IgD-negative memory B cell (primary cell): ENCODE data around the gene NKPD1. TPM values are rescaled to one million over a fixed set of nuclear protein-coding genes. Genes with fewer than 3 reads are reported as not detected.

Source experiments
- H3K27ac Mint-ChIP-seq, 3 donors: one replicate each; pipeline ENCODE4 v1.8.0; 2020 to 2022; ENCODE audit warnings: mild to moderate bottlenecking in 3 of 3, mixed read lengths in 3 of 3, moderate library complexity in 1 of 3
- H3K27me3 Mint-ChIP-seq: one replicate; pipeline ENCODE4 v1.8.0; 2021; ENCODE audit warnings: mixed read lengths
- H3K36me3 Mint-ChIP-seq: one replicate; pipeline ENCODE4 v1.8.0; 2020; ENCODE audit warnings: mild to moderate bottlenecking, mixed read lengths
- H3K4me1 Mint-ChIP-seq, 3 donors: one replicate each; pipeline ENCODE4 v1.8.0; 2020 to 2022; ENCODE audit warnings: mixed read lengths in 3 of 3, mild to moderate bottlenecking in 1 of 3
- H3K4me3 Mint-ChIP-seq, 4 donors: one replicate each; pipeline ENCODE4 v1.8.0; 2020 to 2022; ENCODE audit warnings: mild to moderate bottlenecking in 4 of 4, mixed read lengths in 4 of 4, moderate library complexity in 3 of 4
- H3K9me3 Mint-ChIP-seq, 3 donors: one replicate each; pipeline ENCODE4 v1.8.0; 2020 to 2021; ENCODE audit warnings: mixed read lengths in 3 of 3, mild to moderate bottlenecking in 1 of 3
- polyA plus RNA-seq: library from polyadenylated mRNA; unstranded; fragments of 300-500 nt; fragmentation: Illumina TruSeq; gene quantifications from one replicate; pipeline ENCODE4 v1.2.3, GENCODE V29; 2021

Gene NKPD1
- polyA plus RNA-seq, 1 donor from 2014 or later = not detected

DNA sequence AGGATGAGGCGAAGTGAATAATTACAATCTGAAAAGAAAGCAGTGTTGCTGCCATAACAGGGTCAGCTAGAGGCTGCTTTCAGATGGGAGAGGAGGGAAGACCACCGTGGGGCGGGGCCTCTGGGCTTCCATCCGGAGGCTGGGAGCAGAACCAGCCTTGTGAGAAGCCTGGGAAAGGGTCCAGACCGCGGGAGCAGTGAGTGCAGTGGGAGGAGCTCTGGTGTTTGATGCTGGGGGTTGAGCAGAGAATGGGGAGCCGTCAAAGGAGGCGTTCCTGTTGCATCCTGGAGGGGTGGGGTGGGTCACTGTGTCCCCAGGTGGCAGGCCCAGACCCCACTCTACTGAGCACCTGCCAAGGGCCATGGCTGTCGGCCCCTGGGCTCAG lies 18.1 kb downstream of the NKPD1 start:
- H3K27me3 Mint-ChIP-seq = no peaks in the 10 kb centered on the region
- H3K27ac Mint-ChIP-seq = no peak overlapping the region

DNA sequence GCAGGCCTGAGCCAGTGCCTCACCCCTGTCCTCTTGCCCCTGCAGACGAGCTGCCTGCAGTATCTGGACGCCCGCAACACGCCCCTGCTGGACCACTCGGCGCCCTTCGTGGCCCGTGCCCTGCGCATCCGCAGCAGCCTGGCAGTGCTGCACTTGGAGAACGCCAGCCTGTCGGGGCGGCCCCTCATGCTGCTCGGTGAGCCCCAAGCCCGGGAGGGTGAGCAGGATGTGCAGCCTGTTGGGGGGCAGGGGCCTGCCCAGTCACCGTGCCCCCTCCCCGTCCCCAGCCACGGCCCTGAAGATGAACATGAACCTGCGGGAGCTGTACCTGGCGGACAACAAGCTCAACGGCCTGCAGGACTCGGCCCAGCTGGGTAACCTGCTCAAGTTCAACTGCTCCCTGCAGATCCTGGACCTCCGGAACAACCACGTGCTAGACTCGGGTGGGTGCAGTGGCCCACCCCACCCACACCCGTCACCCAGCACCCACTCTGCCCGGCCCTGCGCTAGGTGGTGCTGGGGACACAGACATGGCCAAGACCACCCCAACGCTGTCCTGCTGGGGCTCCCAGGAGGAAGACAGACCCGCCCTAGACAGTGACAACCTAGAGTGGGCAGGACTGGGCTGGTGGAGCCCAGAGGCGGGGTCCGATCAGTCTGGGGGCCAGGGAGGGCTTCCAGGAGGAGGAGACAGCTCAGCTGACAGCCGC lies 18.6 kb downstream of the NKPD1 start:
- Mint-ChIP-seq H3K36me3 (no peaks in the 10 kb centered on the region), H3K4me3 (no peak overlapping the region), H3K9me3 (no peaks in the 10 kb centered on the region), H3K27me3 (no peaks in the 10 kb centered on the region), H3K27ac (no peak overlapping the region), H3K4me1 (peaks cover 5 to 9% (median 9%) of the 10 kb centered on the region in 3 donors)

More for the DNA sequence above, 18.1 kb downstream of the NKPD1 start:
- Mint-ChIP-seq H3K4me3 (peak overlapping the region in 1 of 4 donors; percentile 60), H3K4me1 (peaks cover 0 to 5% (median 4%) of the 10 kb centered on the region in 3 donors), H3K36me3 (no peaks in the 10 kb centered on the region), H3K9me3 (no peaks in the 10 kb centered on the region)

DNA sequence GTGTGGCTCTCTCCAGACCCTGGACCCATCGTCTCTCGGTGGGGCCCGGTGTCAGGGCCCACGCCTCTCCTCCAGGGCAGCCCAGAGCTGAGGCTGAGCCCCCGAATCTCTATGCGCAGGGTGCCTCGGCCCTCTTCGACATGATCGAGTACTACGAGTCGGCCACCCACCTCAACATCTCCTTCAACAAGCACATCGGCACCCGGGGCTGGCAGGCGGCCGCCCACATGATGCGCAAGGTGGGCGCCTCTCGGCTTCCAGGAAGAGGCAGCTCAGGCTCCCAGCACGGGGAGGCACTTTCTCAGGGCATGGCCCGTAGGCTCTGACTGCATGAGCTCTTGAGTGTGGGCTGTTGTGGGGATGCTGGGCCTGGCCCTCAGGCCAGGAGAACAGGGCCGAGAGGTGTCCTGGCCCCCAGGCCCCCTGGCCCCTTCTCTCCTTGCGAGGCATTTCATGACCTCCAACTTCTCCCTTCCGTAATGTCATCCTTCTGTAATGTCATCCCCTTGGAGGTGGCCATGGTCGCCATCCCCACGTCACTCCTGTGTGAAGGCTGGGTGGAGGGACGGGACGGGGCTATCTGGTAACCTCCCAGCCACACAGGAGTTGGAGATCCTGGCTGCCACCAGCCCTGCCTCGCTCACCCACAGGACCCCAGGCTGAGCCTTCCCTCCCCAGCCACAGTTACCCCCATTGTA lies 19.4 kb downstream of the NKPD1 start:
- Mint-ChIP-seq H3K4me3 (no peak overlapping the region), H3K9me3 (no peaks in the 10 kb centered on the region), H3K27me3 (peaks cover 2% of the 10 kb centered on the region), H3K36me3 (no peaks in the 10 kb centered on the region), H3K27ac (no peak overlapping the region), H3K4me1 (peaks cover 9 to 17% (median 15%) of the 10 kb centered on the region in 3 donors)

DNA sequence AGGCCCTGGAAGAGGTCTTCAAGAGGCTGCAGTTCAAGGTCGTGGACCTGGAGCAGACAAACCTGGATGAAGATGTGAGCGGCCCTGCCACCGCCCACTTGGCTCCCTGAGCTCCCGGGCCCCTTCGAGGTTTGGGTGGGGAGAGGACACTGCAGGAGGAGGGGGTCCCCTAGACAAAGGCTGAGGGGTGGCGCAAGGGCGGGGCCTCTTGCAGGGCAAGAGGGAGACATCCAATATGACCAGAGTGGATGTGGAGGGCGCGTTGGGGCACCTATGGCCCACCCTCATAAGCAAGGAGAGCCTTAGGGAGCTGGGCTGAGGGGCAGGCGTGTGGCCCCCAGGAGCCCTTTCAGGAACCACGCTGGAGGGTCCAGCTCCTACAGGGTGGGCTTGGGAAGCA lies 20.2 kb downstream of the NKPD1 start:
- Mint-ChIP-seq H3K27me3 (peaks cover 2% of the 10 kb centered on the region), H3K36me3 (no peaks in the 10 kb centered on the region), H3K4me1 (peaks cover 9 to 22% (median 20%) of the 10 kb centered on the region in 3 donors)

DNA sequence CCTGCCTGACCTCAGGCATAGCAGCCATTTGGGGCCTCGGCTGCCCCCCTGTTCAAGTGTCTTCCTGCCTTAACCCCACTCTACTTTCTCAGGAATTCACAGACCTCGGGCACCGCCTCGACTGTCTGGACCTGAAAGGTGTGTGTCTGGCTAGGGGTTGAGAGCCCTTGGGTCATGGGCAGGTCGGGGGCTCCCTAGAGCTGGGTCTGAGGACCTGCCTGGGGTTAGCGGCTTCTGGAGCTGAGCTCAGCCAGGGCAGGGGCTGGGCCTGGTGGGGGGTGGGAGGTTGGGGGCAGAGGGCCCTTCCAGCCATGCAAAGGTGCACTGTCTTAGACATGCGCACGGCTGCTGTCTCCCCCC lies 20.7 kb downstream of the NKPD1 start:
- H3K4me3 Mint-ChIP-seq = no peak overlapping the region
- H3K9me3 Mint-ChIP-seq = no peaks in the 10 kb centered on the region
- H3K4me1 Mint-ChIP-seq = peaks cover 9 to 23% (median 22%) of the 10 kb centered on the region in 3 donors
- peaks cover 2% of the 10 kb centered on the region for H3K27me3 Mint-ChIP-seq
- no peaks in the 10 kb centered on the region for H3K36me3 Mint-ChIP-seq
- H3K27ac Mint-ChIP-seq = no peak overlapping the region

More for the DNA sequence above, 20.2 kb downstream of the NKPD1 start:
- no peak overlapping the region for H3K27ac Mint-ChIP-seq
- no peaks in the 10 kb centered on the region for H3K9me3 Mint-ChIP-seq
- no peak overlapping the region for H3K4me3 Mint-ChIP-seq

DNA sequence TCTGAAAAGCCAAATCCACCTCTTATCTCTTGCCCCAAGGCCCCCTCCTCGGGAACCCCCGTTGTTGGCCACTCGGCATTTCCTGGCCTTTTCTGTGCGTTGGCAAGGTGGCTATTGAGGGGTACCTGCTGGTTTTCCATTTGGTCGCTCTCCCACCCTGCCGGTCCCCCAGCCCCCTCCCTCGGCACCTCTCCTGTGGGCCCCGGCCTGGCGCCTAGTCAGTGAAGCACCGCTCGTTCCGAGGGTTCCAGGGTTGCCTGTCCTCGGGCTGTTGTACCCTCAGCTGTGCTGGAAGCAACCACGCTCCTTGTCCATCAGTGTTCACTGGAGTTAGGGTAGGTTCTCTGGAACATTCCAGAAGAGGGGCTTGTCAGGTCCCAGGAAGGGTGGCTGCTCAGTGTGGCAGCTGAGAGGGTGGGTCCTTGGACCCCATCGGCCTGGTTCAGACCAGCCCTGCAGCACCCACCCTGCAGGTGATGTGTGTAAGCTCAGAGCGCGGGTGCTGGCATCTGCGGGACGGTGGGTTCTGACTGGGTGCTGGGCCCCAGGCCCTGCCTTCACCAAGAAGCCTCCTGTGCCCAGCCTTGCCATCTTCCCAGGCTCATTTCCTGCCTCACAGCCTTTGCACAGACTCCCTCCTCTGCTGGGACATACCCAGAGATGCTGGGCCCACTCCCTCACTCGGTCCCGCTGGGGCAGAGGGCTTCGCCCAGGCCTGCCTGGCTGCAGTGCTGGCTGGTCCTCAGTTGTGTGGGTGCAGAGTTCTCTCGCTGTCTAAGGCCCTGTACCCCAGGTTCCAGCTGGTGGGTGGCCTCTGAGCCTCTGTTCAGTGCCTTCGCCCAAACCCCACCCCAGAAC lies 21.3 kb downstream of the NKPD1 start:
- Mint-ChIP-seq H3K4me3 (no peak overlapping the region), H3K27me3 (peaks cover 2% of the 10 kb centered on the region), H3K36me3 (no peaks in the 10 kb centered on the region), H3K9me3 (no peaks in the 10 kb centered on the region), H3K4me1 (peaks cover 12 to 26% (median 25%) of the 10 kb centered on the region in 3 donors), H3K27ac (no peak overlapping the region)

DNA sequence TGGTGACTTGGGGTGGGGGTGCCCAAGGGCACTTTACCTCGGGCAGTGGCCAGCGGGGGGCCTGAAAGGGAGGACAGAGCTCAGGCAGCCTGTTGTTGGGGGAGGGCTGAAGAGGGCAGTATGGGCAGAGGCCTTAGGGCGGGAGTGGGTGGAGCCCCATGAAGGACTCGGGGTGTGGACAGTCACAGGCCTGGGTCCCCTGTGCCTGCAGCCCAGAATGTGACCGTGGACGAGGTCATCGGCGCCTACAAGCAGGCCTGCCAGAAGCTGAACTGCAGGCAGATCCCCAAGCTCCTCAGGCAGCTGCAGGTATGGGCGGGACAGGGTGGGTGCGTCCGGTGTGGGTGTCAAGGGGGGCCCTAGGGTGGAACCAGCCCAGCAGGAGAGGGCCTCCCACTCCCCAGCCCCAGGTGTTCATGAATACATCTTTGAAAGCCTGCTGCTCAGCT lies 22.5 kb downstream of the NKPD1 start:
- Mint-ChIP-seq H3K36me3 (no peaks in the 10 kb centered on the region), H3K4me3 (peak overlapping the region in 1 of 4 donors; percentile 60), H3K27me3 (peaks cover 2% of the 10 kb centered on the region), H3K4me1 (peaks cover 22 to 34% (median 33%) of the 10 kb centered on the region in 3 donors), H3K27ac (no peak overlapping the region), H3K9me3 (no peaks in the 10 kb centered on the region)

DNA sequence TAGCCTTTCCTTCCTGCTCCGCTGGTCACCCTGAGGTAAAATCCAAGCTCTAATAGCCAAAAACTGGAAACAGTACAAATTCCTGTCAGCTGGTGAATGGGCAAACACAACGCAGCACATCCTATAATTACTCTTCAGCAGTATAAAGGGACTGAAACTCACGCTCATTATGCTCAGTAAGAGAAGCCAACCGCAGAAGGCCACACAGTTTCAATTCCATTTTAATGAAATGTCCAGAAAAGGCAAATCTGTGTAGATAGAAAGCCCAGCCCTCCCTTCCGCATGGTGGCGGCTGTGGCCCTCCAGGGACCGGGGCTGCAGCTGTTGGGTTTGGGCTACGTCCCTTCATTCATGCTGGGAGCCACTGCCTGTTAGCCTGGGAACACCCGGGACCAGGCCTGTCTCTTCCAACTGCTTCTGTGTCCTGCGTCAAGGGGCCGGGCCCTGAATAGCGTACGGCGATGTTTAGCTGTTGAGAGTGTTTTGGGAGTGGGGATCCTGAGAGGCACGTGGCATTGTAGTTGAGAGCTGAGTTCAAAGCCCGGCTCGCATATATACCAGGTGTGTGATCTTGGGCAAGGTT lies 23.5 kb downstream of the NKPD1 start:
- peaks cover 22 to 34% (median 33%) of the 10 kb centered on the region in 3 donors for H3K4me1 Mint-ChIP-seq

DNA sequence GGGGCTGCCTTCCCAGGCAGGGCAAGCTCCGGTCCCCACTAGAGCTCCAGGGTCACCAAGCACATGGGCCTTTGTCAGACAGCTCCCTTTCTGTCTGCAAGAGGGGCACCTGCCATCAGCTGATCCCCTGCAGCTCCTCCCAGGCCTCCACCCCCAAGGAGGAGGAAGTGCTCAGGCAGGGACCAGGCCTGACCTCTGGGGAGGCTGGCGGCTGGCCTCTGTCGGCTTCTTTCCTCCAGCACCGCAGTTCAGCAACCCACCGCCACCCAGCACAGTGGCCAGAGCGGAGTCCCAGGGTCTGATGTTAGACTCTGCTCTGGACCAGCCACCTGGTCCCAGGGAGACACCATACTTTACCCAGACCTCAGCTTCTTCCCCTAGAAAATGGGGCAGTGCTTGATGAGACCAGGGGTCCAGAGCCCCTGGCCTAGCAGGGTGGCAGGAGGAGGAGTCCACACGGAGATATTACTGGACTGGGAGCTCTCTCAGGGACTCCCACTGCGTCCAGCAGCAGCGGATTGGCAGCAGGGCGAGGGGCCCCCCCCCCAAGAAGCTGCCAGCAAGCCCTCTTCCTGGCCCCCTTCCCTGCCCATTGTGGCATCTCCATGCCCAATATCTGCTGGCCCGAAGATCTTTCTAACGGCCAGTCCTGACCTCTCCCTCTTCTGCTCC lies 24.1 kb downstream of the NKPD1 start:
- Mint-ChIP-seq H3K4me3 (peak overlapping the region; percentile 28 to 90 (median 82)), H3K27ac (peak overlapping the region; percentile 12 to 92 (median 67)), H3K27me3 (peaks cover 2% of the 10 kb centered on the region), H3K4me1 (peaks cover 22 to 35% (median 34%) of the 10 kb centered on the region in 3 donors), H3K9me3 (no peaks in the 10 kb centered on the region), H3K36me3 (no peaks in the 10 kb centered on the region)

More for the DNA sequence above, 23.5 kb downstream of the NKPD1 start:
- no peaks in the 10 kb centered on the region for H3K9me3 Mint-ChIP-seq
- H3K4me3 Mint-ChIP-seq = peak overlapping the region; percentile 28 to 90 (median 82)
- H3K27me3 Mint-ChIP-seq = peaks cover 2% of the 10 kb centered on the region
- peak overlapping the region; percentile 12 to 92 (median 67) for H3K27ac Mint-ChIP-seq
- H3K36me3 Mint-ChIP-seq = no peaks in the 10 kb centered on the region

DNA sequence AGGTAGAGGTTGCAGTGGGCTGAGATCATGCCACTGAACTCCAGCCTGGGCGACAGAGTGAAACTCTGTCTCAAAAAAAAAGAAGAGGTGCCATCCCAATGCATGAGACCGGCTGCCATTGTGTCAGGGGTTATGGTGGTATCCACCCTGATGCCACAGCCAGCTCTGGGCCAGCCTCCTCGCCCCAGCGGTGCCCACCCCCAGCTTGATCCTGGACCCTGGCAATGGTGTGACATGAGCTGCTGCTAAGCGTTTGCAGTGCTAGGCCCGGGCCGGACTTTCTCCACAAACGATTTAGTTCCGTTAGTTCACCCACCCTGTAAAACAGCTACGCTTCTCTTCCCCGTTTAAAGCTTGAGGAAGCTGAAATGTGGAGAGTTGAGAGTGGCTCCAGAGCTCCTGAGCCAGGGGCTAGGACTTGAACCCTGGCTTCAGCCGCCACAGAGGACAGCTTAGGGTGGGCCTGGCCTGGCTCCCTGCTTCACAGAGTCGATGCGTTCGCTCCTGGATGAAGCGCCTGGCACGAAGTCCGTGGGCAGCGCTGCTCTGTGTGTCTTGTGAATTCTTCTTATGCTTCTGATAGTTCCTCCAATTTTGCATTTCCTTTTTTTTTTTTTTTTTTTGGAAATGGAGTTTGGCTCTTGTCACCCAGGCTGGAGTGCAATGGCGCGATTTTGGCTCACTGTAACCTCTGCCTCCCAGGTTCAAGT lies 25.5 kb downstream of the NKPD1 start:
- Mint-ChIP-seq H3K27ac (peak overlapping the region in 2 of 3 donors; percentile 67 to 91), H3K36me3 (no peaks in the 10 kb centered on the region), H3K9me3 (no peaks in the 10 kb centered on the region), H3K27me3 (peaks cover 2% of the 10 kb centered on the region), H3K4me1 (peaks cover 30 to 41% (median 38%) of the 10 kb centered on the region in 3 donors), H3K4me3 (peak overlapping the region in 1 of 4 donors; percentile 22)

DNA sequence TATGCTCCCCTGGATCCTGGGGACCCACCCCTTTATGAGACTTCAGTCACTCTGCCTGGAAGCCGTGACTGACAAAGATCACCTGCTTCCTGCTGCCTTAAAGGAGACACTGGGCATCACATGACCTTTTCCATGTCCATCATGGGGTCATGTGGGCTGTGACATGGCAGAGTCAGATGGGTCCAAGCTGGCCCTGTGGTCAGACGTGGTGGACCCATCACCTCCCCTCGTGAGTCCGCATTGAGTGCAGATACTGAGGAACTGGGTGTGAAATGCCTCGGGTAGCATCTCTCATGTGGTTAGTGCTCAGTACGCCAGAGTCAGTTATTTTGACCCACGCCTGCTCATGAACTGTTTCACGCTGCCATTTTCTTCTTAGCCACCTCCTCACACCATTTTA lies 27.1 kb downstream of the NKPD1 start:
- H3K4me1 Mint-ChIP-seq = peaks cover 30 to 41% (median 38%) of the 10 kb centered on the region in 3 donors
- H3K27me3 Mint-ChIP-seq = peaks cover 2% of the 10 kb centered on the region
- peak overlapping the region in 1 of 4 donors; percentile 70 for H3K4me3 Mint-ChIP-seq
- no peaks in the 10 kb centered on the region for H3K9me3 Mint-ChIP-seq
- peak overlapping the region in 1 of 3 donors; percentile 22 for H3K27ac Mint-ChIP-seq
- H3K36me3 Mint-ChIP-seq = no peaks in the 10 kb centered on the region

DNA sequence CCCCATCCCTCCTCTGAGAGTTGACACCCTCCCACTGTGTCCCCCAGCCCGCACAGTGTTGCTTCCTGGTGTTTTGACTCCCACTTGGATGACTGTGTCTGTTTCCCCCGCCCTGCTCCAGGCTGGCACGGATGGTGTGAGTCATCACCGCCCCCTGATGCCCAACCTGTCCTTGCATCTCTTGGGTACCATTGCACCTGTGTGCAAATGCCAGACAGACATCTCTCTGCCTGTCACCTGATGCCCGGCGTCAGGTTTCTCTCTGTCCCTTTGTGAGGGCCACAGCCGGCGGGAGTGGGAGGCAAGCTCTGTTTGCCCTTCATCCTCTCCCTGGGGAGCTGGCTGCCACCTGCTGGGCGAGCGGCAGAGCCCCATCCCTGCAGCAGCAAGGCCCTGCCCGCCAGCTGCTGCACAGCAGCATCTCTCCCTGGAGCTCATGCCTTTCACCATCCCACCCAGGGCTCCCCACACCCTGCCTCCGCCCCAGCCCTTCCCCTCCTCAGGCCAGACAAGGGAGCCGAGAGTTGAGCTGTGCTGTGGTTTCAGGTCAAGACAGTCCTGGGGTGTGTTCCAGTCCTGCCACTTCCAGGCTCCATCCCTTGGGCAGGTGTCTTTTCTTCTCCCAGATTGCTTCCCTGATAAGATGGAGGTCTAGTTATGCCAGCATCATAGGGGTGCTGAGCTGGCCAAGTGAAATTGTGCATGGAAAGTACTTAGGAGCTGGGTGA lies 29.7 kb downstream of the NKPD1 start:
- no peaks in the 10 kb centered on the region for H3K9me3 Mint-ChIP-seq
- peaks cover 20 to 29% (median 22%) of the 10 kb centered on the region in 3 donors for H3K4me1 Mint-ChIP-seq
- H3K36me3 Mint-ChIP-seq = peaks cover 1% of the 10 kb centered on the region
- H3K27ac Mint-ChIP-seq = no peak overlapping the region
- no peaks in the 10 kb centered on the region for H3K27me3 Mint-ChIP-seq
- peak overlapping the region in 1 of 4 donors; percentile 28 for H3K4me3 Mint-ChIP-seq

DNA sequence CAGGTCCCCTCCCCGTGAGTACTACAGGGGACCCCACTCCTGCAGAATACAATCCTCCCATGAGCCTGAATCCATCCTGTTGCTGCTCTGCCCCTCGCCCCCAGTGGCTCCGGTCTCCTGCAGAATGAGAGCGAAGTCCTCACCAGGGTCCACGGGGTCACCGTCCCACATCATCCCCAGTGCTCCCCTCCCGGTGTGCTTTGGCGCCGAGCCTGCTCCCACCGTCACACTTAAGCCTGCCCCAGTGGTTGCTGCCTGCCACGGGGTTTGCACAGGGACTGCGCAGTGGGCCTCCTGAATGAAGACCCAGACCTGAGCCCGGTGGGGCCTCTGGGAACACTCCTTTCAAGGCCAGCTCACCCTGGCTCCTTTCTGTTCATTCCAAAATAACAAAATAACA lies 30.5 kb downstream of the NKPD1 start:
- Mint-ChIP-seq H3K27ac (no peak overlapping the region), H3K9me3 (no peaks in the 10 kb centered on the region), H3K27me3 (no peaks in the 10 kb centered on the region), H3K36me3 (peaks cover 1% of the 10 kb centered on the region), H3K4me1 (peaks cover 20 to 30% (median 25%) of the 10 kb centered on the region in 3 donors), H3K4me3 (no peak overlapping the region)
